Stimulated activated CD4-positive, alpha-beta T cell treated with anti-CD3 and anti-CD28 coated beads, Interleukin-1b, Interleukin-23, amount 100 ng/mL, for 4 hours (primary cell): ENCODE measurements around the gene C4orf51.

Experiments
- DNase-seq, 2 donors: peaks; one replicate each; pipeline ENCODE4 v3.0.0-alpha.2; 2020; ENCODE audit warnings: low read depth in 2 of 2

Gene C4orf51

DNA sequence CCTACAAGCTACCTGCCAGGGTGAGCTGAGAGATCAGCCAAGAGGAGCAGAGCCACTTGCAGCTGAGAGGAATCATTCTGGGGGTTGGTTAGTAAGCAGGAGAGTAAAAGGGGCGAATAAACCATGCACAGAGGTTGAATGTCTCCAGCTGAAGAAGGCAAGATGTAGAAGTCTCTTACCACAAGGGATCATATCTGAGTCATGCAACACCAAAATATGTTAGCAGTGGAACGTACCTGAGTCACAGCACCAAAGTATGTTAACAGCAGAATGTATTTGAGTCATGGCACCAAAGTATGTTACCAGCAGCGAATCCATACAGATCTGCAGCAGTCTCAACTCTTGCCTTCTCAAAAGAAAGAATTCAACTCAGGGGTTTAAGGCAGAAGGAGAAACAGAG lies 29.9 kb downstream of the C4orf51 start:
- no peak for DNase-seq

DNA sequence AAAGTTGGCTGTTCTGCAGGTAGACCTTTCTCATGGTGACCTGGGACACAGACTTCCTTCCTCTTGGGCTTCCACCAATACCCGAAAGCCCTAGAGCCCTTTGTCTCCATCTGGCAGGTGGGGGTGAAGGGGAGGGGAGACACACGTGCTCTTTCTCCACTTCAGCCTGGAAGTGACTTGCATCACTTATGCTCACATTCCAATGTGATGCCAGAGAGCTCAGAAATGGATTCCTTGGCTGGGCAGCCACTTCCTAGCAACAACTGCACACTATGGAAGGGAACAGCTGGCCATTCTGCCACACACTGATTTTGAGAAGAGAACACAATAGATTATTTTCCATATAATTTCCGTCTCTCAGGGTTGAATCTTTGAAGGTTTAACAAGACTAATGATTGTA lies 36.3 kb downstream of the C4orf51 start:
- DNase-seq, result no peak

DNA sequence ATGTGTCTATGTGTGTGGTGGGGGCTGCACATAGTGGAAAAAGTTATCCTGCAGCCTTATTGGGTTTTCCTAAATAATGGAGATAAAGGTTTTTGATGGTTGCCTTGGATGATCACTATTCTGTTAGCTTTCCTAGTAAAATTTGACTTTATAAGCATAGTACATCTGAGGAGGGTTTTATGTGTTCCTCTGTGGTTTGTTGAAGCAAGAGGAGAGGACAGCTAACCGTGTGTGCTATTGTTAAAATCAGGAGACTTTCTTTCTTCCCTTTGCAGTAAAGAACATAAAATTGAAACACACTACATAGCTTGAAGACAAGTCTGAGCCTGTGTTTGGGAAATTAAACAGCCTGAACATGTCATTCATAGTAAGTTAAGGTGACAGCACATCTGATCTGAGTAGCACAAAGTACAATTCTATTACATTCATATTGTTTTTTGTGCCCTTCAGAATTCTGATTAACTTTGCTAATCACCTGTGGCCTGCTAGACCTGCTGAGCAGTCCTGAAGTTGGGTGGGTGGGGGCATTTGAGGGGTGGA lies 36.8 kb downstream of the C4orf51 start:
- DNase-seq, result no peak

DNA sequence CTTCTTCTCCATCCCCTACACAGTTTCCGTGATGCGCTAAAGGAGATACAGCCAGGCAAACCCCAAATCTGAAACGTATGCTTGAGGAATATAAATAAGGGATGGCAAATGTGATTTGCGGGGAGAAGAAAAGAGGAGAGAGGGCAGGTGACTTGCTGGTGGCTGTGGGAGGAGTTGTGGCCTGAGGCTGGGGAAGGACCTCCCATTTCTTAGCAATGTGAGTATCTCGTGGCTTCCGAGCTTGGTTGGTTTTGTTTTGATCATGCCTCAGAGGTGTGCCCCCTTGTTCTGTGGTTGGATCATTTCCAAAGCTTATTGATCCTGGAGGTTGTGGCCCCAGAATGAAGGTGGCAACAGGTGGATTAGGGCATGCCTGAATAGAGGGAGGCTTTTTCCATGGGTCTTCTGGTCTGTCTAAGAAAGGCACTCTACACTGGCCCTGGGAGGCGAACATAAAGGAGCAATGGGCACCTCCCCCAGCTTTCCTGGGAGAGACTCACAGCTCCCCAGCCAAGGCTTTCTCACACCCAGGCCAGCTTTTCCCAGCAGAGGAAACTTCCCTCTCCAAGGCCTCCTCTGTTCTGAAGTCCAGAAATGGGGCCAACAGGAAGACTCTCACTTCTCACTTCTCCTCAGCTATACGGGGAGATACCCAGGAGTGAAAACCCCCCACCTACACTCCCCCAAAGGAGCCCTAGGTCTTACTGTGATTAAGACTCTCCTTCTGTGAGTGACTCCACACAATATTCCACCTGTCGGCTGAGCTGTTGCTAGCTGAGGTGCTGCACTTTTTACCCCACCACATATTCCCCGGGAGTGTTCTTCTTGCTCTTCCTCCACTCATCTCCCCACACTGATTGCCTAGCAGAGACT lies 40.0 kb downstream of the C4orf51 start:
- no peak for DNase-seq

DNA sequence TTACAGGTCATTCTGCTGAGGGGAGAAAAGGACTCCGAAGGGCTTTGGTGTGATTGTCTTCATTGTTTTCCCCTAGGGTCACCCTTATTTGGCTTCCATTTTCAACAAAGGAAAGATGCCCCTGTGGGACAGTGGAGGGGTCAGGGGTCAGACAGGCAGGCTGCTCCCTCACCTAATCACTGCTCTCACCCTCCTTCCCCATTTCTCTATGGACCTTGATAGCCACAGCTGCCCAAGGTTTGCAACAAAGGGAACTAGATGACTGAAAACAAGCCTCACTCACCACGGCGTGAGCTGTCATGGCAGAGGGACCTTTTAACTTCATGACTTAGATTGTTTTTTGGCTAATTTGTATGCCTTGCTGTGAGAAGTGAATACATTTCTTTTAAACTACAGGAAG lies 40.7 kb downstream of the C4orf51 start:
- no peak for DNase-seq

DNA sequence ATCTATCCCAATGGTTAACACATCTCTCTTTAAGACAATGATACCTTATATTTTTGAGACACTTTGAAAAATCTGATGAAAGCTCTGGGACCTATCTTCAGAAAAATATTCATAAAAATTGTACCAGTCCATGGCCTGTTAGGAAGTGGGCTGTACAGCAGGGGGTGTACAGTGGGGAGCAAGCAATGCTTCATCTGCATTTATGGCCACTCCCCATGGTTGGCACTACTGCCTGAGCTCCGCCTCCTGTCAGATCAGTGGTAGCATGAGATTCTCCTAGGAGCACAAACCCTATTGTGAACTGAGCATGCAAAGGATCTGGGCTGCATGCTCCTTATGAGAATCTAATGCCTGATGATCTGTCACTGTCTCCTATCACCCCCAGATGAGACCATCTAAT lies 42.6 kb downstream of the C4orf51 start:
- no peak for DNase-seq

DNA sequence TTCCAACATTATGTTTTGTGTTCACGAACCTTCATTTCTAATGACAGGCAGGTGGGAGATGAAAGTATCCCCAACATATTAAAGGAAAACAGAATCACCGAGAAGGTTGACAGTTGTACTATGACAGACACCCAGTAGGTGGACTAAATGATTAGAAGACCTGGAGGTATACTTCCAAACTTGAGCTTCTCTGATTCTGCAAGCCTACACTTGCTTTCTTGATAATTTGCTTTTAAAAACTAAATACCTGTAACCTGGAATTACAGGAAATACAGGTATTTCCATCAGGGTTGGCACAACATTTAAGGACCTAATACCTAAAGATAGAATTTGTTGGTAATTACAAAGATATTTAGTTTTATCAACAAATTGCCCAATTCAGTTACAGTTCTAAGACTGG lies 43.4 kb downstream of the C4orf51 start:
- DNase-seq, result no peak

DNA sequence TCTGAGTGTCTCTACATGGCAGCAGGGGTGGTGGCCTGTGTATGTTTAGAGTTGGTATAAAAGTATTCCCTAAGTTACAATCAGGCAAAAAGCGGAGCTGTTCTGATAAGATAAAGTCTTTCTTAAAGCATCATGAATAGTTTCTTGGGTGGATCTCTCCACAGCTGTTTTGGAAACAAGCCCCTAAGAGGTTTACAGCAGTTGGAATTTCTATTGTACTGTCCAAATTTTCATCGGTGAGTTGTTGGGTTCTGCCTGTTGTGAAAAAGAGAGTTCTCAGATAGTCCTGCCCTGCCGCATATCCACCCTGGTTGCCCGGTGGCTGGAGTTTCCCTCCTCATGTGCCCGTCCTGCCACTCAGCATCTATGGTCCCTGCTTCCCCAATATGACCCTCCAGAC lies 50.1 kb downstream of the C4orf51 start:
- no peak for DNase-seq

DNA sequence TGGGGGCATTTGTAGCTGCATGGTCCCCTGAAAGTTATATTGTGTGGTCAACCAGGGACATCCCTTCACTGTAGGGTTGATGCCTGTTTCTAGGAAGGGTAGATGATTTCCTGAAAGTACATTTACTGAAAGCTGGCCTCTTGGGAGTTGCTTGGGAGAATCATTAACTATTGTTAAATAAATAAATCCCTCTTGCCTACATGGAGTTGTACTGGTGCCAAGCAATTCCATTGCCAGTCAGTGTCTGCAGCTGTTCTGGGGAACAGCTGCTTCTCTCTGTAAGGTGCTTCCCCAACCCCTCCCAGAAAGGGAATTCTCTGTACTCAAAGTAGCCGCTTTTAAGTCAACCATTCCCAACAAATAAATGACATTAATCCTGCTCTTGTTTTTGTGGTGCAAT lies 51.1 kb downstream of the C4orf51 start:
- DNase-seq, result no peak

DNA sequence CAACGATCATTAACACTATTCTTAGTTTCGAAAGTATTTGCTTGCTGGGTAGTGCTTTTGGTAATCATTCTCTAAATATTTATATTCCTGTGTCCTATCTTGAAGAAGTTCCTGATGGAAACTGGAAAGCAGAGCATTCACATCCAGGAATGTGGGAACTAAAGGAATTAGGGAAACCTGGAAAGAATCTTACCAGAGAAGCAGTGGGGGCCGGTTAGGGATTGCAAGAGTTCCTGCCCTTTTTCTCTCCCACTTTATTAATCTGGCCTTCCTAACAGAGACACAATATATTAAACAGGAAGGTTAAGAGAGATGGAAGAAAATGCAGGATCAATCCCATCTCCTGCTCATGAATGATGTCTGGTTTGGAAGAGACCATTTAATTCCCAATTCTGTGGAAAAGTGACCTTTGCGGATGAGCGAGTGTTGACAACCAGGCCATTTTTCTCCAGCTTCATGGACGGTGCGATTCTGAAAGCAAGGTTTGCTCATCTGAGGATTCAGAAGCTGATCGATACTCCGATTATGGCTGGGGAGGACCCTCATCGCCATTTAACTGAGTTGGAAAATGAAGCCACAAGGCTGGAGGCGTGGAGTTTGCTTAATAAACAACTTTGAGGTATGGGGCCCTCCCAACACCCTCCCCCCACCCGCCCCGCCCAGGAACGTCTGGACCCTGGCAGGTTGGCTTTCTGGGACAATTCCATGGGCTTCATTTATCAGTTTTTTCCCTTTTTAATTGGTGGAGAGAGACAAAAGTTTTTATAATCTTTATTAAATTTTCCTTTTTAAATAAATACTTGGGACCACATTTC lies 52.3 kb downstream of the C4orf51 start:
- DNase-seq, result no peak

DNA sequence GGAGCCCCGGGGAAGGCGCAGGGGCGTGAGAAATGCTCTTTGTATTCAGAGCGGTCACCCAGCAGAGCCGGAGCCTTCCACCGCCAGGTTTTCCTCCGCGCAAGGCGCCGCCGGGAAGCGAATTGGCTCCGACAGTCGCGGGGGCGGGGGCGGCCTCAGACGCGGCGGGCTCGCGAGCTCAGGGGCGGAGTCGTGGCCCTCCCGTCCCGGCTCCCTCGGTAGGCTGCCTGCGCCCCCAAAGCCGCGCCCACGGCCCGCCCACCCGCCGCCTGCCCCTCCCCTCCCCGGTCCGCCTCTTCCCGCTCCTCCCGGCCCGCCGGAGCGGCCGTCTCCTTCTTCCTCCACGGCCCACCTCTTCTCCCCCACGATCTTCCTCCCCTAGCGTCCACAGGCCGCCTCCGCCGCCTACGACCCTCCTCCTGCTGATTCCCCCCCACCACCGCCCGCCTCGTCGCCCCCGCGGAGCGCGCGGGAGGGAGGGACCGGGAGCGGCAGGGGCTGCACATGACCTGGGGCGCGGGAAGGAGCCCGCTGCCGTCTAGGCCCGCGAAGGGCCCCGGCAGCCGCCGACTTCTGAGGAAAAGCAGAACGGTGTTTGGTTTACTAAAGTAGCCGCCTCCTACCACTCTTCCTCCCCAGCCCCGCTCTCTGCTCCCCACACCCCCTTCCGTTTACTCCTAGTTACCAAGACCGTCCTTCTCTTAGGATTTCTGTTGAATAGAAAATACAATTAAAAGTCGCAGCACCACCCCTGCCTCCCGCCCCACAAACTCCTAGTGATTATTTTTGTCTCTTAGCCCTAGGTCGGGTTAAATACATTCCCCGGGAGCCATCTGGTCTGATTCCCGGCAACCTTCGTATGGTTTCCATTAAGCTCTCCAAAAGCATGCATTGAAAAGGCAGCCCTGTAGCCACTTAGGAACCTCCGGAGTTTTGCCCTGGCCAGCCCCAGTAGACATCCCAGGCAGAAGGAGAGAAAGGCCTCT lies 53.2 kb downstream of the C4orf51 start:
- DNase-seq, result peak; percentile 77 to 81

DNA sequence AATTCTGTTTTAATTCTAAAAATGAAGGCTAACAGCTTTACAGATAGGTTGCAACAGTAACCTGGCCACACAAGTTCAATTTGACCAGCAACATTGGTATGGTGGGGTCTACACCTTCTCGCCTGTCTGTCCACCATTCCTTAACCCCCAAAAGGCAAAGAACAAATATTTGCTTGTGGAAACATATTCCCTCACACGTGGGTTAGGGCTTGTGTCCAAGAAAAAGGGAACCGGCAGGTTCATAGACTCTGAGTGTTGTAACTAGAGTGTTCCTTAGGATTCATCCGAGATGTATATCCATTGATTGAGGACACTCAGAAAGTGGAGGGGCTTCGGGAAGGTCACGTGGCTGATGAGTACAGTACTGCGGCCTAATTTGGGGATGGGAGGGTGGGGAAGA lies 54.1 kb downstream of the C4orf51 start:
- DNase-seq, result no peak

DNA sequence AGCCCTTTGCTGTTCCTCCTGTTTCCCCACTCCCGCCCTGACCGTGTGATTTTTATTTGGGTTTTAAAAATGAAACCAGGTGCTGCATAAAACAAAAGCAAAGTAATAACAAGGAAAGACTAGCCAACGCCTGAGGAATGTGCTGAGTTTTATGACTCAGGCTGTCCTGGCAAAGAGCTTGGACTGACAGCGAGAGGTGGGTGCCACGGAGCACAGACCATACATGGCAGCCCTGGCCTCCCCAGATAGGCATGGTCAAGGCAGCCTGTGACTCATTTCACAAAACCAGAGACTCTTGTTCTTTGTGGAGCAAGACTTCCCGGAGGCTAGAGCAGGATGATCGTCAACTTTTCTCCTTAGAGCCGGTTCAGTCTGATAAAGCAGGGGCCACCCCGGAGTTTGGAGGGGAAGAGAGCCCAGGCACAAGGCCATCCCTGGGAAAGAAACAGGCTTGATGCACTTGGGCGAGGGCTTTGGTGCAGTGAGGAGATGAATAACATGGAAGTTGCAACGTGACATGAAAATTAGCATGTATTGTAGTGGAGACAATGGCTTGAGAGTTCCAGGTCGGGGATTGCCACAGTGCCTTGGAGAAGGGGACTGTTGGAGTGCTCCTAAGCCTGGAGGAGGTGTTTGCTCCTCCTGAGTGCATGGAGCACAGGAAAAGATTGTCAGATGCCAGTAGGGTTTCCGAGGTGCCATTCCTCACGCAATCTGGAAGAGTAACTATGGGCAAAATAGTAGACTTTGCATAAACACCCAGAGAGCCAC lies 54.8 kb downstream of the C4orf51 start:
- DNase-seq, result no peak

DNA sequence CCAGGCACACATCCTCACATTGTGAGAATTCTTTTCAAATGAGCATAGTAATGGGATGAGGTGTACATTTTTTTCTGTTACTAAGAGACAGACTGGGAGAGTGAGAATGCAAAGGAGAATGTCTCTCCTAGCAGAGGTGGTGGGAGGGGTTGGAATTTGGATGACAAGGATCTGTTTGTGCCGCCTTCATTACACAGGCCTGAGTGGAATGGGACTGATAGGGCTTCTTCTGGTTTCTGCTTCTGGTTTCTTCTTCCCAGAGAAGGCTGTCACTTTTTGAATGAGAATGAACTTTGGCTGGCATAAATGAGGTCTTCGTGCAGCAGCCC lies 55.4 kb downstream of the C4orf51 start:
- no peak for DNase-seq

DNA sequence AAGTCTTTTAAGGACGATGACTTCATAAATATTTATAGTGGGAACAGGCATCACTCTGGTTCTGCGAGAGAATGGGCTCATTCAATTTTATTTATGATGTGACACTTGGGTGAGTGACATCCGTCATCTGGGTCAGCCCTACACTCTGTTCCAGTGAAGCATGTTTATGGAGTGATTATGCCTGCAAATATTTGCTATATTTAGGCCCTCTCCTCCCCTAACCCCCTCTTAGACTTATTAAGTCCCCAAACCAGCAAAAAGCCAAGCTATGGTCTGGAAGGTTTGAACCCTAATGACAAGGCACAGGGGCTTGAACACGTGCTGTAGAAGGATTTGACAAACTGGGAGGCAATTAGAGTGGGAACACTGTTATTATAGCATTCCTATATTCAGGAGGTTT lies 55.9 kb downstream of the C4orf51 start:
- DNase-seq, result no peak

DNA sequence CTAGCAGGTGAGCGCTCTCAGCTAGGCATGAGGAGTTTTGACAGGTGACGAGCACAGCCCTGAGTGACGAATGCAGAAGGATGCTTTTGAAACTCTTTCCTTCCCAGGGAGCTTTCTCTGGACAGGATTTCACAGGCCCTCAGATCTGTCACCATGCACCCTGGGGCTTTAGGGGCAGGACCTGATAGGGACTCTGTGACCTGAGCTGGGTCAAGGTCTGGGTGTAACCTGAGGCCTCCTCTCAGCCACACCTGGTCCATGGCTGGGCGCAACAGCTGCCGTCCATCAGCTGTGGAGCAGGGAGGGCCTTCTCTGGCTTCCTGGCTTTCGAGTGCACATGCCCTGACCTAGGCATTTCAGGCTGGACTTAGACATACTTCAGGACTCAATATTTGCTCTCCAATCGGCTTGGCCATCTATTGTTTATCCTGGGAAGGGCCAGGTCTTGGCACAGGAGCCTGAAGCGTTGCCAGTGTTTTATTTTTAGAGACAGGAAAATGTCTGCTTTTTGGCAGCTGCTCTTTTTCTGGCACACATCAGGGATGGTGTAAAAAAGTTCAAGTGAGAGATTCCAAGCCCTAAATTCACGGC lies 56.4 kb downstream of the C4orf51 start:
- no peak for DNase-seq

DNA sequence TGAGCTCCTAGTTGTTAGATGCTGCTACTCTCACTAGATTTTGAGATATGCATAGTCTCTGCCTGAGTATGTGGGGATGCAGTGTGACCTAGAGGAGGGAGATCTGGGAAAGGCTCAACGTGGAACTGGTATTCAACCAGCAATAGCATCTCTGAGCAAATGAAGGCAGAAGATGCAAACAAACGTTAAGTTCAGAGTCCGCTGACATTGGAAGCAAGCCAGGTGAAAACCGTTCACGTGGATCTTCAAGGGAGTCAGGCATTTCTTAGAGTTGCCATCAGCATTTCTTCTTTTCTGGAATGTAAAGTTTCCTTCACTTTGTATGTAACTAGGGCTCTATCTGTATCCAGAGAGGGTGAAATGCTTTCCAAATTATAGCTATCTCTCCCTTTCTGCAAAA lies 59.9 kb downstream of the C4orf51 start:
- no peak for DNase-seq

DNA sequence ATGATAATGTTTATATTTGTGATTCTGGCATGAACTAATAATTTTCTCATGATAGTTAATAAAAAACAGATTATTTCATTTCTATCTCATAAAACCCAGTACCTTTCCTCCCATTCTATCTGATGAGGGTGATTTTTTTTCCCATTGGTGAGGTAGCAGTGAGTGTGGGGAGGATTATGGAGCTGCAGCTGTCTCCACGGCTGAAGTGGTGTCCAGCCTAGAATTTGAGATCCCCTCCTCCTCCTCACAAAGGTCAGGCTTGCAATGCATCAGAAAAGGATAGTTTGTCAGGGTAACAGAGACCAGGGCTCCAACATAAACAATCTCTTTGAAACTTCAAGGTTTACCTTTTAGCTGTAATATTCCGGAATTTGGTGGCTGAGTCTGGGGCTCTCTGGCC lies 60.9 kb downstream of the C4orf51 start:
- DNase-seq, result no peak

DNA sequence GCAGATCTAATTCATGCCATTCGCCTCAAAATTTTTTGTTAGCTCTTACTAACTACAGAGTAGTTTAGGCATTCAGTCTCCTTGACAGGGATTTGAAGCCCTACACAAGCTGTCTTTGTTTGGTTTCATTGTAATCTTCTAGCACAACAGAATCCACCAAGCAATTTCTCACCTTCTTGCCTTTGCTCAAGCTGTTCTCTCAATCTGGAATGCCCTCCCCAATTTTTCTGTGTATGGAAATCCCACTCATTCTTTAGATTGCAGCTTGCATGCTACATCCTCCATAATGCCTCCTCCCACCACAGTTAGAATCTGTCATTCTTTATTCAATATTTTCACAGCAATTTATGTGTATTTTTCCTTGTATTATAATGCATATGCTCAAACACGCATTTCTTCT lies 63.7 kb downstream of the C4orf51 start:
- no peak for DNase-seq

DNA sequence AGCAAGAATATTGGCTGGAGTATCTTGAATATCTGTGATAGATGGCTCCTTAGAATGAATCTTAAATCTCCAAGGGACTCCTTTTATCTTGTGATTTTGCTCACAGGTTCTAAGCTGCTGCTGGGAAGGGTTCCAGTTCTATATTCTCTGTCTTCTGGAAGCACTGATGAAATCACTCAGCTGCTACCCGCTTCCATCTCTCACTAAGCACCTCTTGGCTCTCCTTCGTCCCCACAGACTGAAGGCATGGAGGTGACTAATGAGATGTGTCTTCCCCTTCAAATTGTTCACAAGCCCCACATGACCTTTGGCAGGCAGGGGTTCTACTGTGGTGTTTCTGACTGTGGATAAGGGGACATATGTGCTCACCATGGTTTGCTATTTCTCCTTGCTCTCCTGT lies 75.9 kb downstream of the C4orf51 start:
- DNase-seq, result no peak

DNA sequence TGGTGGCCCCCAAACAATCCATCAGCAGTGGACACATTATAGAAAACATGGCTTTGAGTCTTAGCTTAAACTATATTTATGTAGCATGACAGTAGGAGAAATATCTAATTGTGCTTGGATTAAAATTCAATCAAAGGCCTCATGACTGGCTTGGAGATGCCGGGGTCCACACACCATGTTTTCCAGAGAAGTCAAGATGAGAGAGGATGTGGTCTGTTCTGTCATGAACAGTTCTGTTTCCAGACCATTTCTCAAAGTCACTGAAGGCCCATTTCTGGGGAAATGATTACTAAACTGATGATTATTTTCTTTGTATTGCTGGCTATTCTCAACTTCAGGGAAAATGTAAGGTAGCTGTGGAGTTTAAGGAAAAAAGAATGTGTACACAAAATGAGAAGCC lies 76.3 kb downstream of the C4orf51 start:
- DNase-seq, result no peak
